Epithelial cell of esophagus (primary cell): ENCODE measurements around the gene ZNF579.

ENCODE experiments used
- DNase-seq: peaks from one replicate; pipeline ENCODE4 v3.0.0; 2010; ENCODE audit warnings: low read depth
- H3K4me3 ChIP-seq: 2 replicates; pipeline ENCODE4 v1.5.1; 2011; ENCODE audit warnings: mild to moderate bottlenecking, low read length, control low read depth
- CTCF ChIP-seq: IDR thresholded peaks from 2 replicates; pipeline ENCODE4 v1.5.1; 2011; ENCODE audit warnings: low read depth, mild to moderate bottlenecking, low read length, control low read depth, inconsistent platforms; ENCODE audit not compliant: insufficient read depth; ENCODE audit errors: missing control alignments

Gene ZNF579

GRCh38 chr19:55545443-55545842 is 35.2 kb downstream of the ZNF579 start, which contains the start of gene SBK3:
SBK3 (minus strand) TSS chr19:55545543; CDS start chr19:55545543, 0 bp downstream.
- no peak within 1 kb of the TSS for H3K4me3 ChIP-seq
- DNase-seq = no peak
- TF ChIP-seq CTCF = no peak

- H3K4me3 ChIP-seq = no peak overlapping the region
- DNase-seq = no peak
- no peak for TF ChIP-seq CTCF
Observed at GRCh38 chr19:55544776-55545439, 35.7 kb downstream of the ZNF579 start.

GRCh38 chr19:55544014-55544413 is 36.6 kb downstream of the ZNF579 start:
- no peak overlapping the region for H3K4me3 ChIP-seq
- DNase-seq = no peak
- TF ChIP-seq CTCF = no peak

- TF ChIP-seq CTCF = no peak
- no peak for DNase-seq
- no peak overlapping the region for H3K4me3 ChIP-seq
Observed at GRCh38 chr19:55543567-55543966, 37.1 kb downstream of the ZNF579 start.

GRCh38 chr19:55542292-55542855 is 38.3 kb downstream of the ZNF579 start:
- no peak overlapping the region for H3K4me3 ChIP-seq
- no peak for DNase-seq
- TF ChIP-seq CTCF = no peak

GRCh38 chr19:55541091-55541490 is 39.6 kb downstream of the ZNF579 start:
- H3K4me3 ChIP-seq = no peak overlapping the region
- DNase-seq = no peak
- TF ChIP-seq CTCF = no peak

GRCh38 chr19:55540619-55541018 is 40.0 kb downstream of the ZNF579 start:
- no peak for TF ChIP-seq CTCF
- no peak overlapping the region for H3K4me3 ChIP-seq
- DNase-seq = no peak
